ENCODE results near the gene MGP. TPM values are rescaled to one million over a fixed set of nuclear protein-coding genes. Genes with fewer than 3 reads are reported as not detected.

Gene MGP
- total and polyA plus RNA-seq, 2 of the 13 experiments (the other 11 are each of a cell fraction or from before 2014, with no cell fraction given) = not detected

GRCh38 chr12:14850929-14851663, 34.6 kb downstream of the MGP start:
- TF ChIP-seq FUBP1 (CRISPR knock-in tag; IDR thresholded peaks at IDR 0.05; ENCODE audit: borderline replicate concordance) (no peak), JUNB (CRISPR knock-in tag; IDR thresholded peaks at IDR 0.05; ENCODE audit: borderline replicate concordance) (no peak), ZNF747 (CRISPR knock-in tag; IDR thresholded peaks at IDR 0.05; ENCODE audit: borderline replicate concordance) (no peak), HNRNPL (IDR thresholded peaks at IDR 0.05; ENCODE audit: low read depth, low read length) (no peak), IRF2 (CRISPR knock-in tag; IDR thresholded peaks at IDR 0.05) (no peak), AFF4 (CRISPR knock-in tag; IDR thresholded peaks at IDR 0.05) (no peak), TEF (CRISPR knock-in tag; IDR thresholded peaks at IDR 0.05) (no peak), CHD4 (IDR thresholded peaks at IDR 0.05; ENCODE audit: borderline replicate concordance, low read length) (no peak), MATR3 (CRISPR knock-in tag; IDR thresholded peaks at IDR 0.05) (no peak), ZNF382 (CRISPR knock-in tag; IDR thresholded peaks at IDR 0.05; ENCODE audit: borderline replicate concordance) (no peak)
- TF ChIP-seq, protein P1, sequence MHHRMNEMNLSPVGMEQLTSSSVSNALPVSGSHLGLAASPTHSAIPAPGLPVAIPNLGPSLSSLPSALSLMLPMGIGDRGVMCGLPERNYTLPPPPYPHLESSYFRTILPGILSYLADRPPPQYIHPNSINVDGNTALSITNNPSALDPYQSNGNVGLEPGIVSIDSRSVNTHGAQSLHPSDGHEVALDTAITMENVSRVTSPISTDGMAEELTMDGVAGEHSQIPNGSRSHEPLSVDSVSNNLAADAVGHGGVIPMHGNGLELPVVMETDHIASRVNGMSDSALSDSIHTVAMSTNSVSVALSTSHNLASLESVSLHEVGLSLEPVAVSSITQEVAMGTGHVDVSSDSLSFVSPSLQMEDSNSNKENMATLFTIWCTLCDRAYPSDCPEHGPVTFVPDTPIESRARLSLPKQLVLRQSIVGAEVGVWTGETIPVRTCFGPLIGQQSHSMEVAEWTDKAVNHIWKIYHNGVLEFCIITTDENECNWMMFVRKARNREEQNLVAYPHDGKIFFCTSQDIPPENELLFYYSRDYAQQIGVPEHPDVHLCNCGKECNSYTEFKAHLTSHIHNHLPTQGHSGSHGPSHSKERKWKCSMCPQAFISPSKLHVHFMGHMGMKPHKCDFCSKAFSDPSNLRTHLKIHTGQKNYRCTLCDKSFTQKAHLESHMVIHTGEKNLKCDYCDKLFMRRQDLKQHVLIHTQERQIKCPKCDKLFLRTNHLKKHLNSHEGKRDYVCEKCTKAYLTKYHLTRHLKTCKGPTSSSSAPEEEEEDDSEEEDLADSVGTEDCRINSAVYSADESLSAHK (CRISPR knock-in tag; IDR thresholded peaks at IDR 0.05; ENCODE audit: borderline replicate concordance) = no peak
- TF ChIP-seq, protein P2, sequence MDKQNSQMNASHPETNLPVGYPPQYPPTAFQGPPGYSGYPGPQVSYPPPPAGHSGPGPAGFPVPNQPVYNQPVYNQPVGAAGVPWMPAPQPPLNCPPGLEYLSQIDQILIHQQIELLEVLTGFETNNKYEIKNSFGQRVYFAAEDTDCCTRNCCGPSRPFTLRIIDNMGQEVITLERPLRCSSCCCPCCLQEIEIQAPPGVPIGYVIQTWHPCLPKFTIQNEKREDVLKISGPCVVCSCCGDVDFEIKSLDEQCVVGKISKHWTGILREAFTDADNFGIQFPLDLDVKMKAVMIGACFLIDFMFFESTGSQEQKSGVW (CRISPR knock-in tag; IDR thresholded peaks at IDR 0.05; ENCODE audit: borderline replicate concordance) = no peak
- peaks cover 26% of the 10 kb centered on the region for H3K4me1 ChIP-seq (ENCODE audit: insufficient read depth, low read length)
- in situ Hi-C loops (cut with HindIII; ENCODE audit: extremely low pct_ligation_motif_present, low pct_unique_long_range_greater_than_20kb) (no loop called here), intact Hi-C loops (cut with micrococcal nuclease; ENCODE audit: unreplicated experiment) (no loop called here)
- DNase-seq (ENCODE audit: low spot score) = no peak
- H3K27ac ChIP-seq (ENCODE audit: extremely low read length, insufficient read depth, low read length) = no peak overlapping the region
- WGBS (ENCODE audit: low lambda C conversion rate) = 0% methylated on average over 1 of the region's 1 CpG
- no peaks in the 10 kb centered on the region for H3K36me3 ChIP-seq (replicated peaks in 1 of 2; ENCODE audit: control insufficient read depth in 1 of 2, insufficient read depth in 2 of 2, low read length in 2 of 2)
- no peaks in the 10 kb centered on the region for H3K27me3 ChIP-seq (ENCODE audit: control insufficient read depth in 1 of 2, insufficient read depth in 2 of 2, low read length in 2 of 2)
- no peaks in the 10 kb centered on the region for H3K9me3 ChIP-seq (ENCODE audit: low read length)
- H3K4me2 ChIP-seq (ENCODE audit: low read depth, low read length) = no peak overlapping the region
- no peaks in the 10 kb centered on the region for H3K79me2 ChIP-seq (ENCODE audit: insufficient read depth, low read length)
- no peak overlapping the region for H3K4me3 ChIP-seq (replicated peaks in 1 of 3; ENCODE audit: insufficient read depth in 1 of 3, low read depth in 2 of 3, low read length in 3 of 3)
- POLR2A ChIA-PET = no interaction called here
- H3K9ac ChIP-seq (ENCODE audit: insufficient read depth, low read depth, low read length) = no peak overlapping the region
- no peak overlapping the region for H2AFZ ChIP-seq (ENCODE audit: low read length)
- no TSS peak for BruUV-seq (replicated peaks)
- FAIRE-seq = no peak
- ATAC-seq = peak; percentile 53
- CTCF ChIA-PET (ENCODE audit: low intra/inter-chr PET ratio, low total read pairs) = no interaction called here
- H4K20me1 ChIP-seq (ENCODE audit: insufficient read depth, low read length) = no peaks in the 10 kb centered on the region
